Stimulated activated CD8-positive, alpha-beta memory T cell treated with anti-CD3 and anti-CD28 coated beads, Interleukin-4, amount 100 ng/mL, for 1 hour (primary cell): ENCODE data around the gene HSFX3.
"Not testable (repeated sequence)": the region's sequence is repeated elsewhere in the genome, so short reads cannot be mapped to it uniquely, and the experiment has no call there.

Source experiments
- DNase-seq, 2 donors: peaks; one replicate each; pipeline ENCODE4 v3.0.0-alpha.2; 2020; ENCODE audit warnings: low read depth in 2 of 2, low spot score in 1 of 2

HSFX3 gene

GRCh38 chrX:149549701-149550100, at the start of gene HSFX3:
HSFX3 (minus strand) TSS chrX:149549924; CDS start chrX:149549852, 72 bp downstream.
- DNase-seq, result not testable (repeated sequence)

GRCh38 chrX:149598603-149599002, 48.9 kb upstream of the HSFX3 start:
- DNase-seq, result not testable (repeated sequence)

- not testable (repeated sequence) for DNase-seq
Observed at GRCh38 chrX:149595943-149596342, 46.2 kb upstream of the HSFX3 start.

GRCh38 chrX:149595214-149595613, 45.5 kb upstream of the HSFX3 start, which contains the start of gene HSFX2:
HSFX2 (minus strand) TSS chrX:149595314; CDS start chrX:149594700, 614 bp downstream.
- not testable (repeated sequence) for DNase-seq

GRCh38 chrX:149590993-149591392, 41.3 kb upstream of the HSFX3 start:
- not testable (repeated sequence) for DNase-seq

- not testable (repeated sequence) for DNase-seq
Observed at GRCh38 chrX:149587359-149587758, 37.6 kb upstream of the HSFX3 start, which contains the start of gene MAGEA9B. MAGEA9B (minus strand) TSS chrX:149587459; CDS start chrX:149583179, 4,280 bp downstream.

GRCh38 chrX:149585631-149586030, 35.9 kb upstream of the HSFX3 start:
- not testable (repeated sequence) for DNase-seq

GRCh38 chrX:149573456-149573855, 23.7 kb upstream of the HSFX3 start:
- DNase-seq, result not testable (repeated sequence)

- no peak for DNase-seq
Observed at GRCh38 chrX:149572743-149573142, 23.0 kb upstream of the HSFX3 start.

- no peak for DNase-seq
Observed at GRCh38 chrX:149571770-149572169, 22.0 kb upstream of the HSFX3 start.

GRCh38 chrX:149570668-149571067, 20.9 kb upstream of the HSFX3 start:
- no peak for DNase-seq

- no peak for DNase-seq
Observed at GRCh38 chrX:149569770-149570169, 20.0 kb upstream of the HSFX3 start.

- no peak for DNase-seq
Observed at GRCh38 chrX:149568701-149569296, 19.1 kb upstream of the HSFX3 start.

- DNase-seq, result no peak
Observed at GRCh38 chrX:149567621-149568417, 18.1 kb upstream of the HSFX3 start.

- no peak for DNase-seq
Observed at GRCh38 chrX:149563359-149563758, 13.6 kb upstream of the HSFX3 start.

- DNase-seq, result not testable (repeated sequence)
Observed at GRCh38 chrX:149555251-149555650, 5.5 kb upstream of the HSFX3 start.

- DNase-seq, result not testable (repeated sequence)
Observed at GRCh38 chrX:149551939-149552248, 2.2 kb upstream of the HSFX3 start.

GRCh38 chrX:149551245-149551938, 1.7 kb upstream of the HSFX3 start:
- not testable (repeated sequence) for DNase-seq

GRCh38 chrX:149550454-149550853, 730 bp upstream of the HSFX3 start:
- not testable (repeated sequence) for DNase-seq

GRCh38 chrX:149547782-149548181, 1.9 kb downstream of the HSFX3 start:
- not testable (repeated sequence) for DNase-seq

- DNase-seq, result not testable (repeated sequence)
Observed at GRCh38 chrX:149546962-149547361, 2.8 kb downstream of the HSFX3 start.
